H9 (cell line): Measurements from ENCODE around the gene PLCH1. TPM values are rescaled to one million over a fixed set of nuclear protein-coding genes. Genes with fewer than 3 reads are reported as not detected.

ENCODE experiments used
- DNase-seq: peaks from one replicate; pipeline ENCODE4 v3.0.0-alpha.2; 2017
- H2AFZ ChIP-seq: one replicate; pipeline ENCODE4 v1.6.1; 2013; ENCODE audit warnings: mild to moderate bottlenecking, low read length, control low read depth, moderate library complexity
- H2AK5ac ChIP-seq: 2 replicates; pipeline ENCODE4 v1.6.1; 2013; ENCODE audit warnings: low read length, control low read depth, mixed read lengths; ENCODE audit not compliant: insufficient read length
- H2BK120ac ChIP-seq: one replicate; pipeline ENCODE4 v1.6.1; 2013; ENCODE audit warnings: low read depth, mild to moderate bottlenecking, low read length, control low read depth, inconsistent platforms; ENCODE audit not compliant: poor library complexity, severe bottlenecking
- H2BK12ac ChIP-seq: 2 replicates; pipeline ENCODE4 v1.6.1; 2013; ENCODE audit warnings: low read length, control low read depth, mixed read lengths, low read depth; ENCODE audit not compliant: insufficient read length
- H2BK15ac ChIP-seq: 2 replicates; pipeline ENCODE4 v1.6.1; 2013; ENCODE audit warnings: low read depth, low read length, control low read depth
- H2BK20ac ChIP-seq: one replicate; pipeline ENCODE4 v1.6.1; 2013; ENCODE audit warnings: low read depth, mild to moderate bottlenecking, low read length, control low read depth, inconsistent platforms; ENCODE audit not compliant: poor library complexity, severe bottlenecking
- H2BK5ac ChIP-seq: 2 replicates; pipeline ENCODE4 v1.6.1; 2013; ENCODE audit warnings: low read length, control low read depth, mixed read lengths; ENCODE audit not compliant: insufficient read length
- H3K14ac ChIP-seq: 2 replicates; pipeline ENCODE4 v1.6.1; 2013; ENCODE audit warnings: low read length, control low read depth; ENCODE audit not compliant: insufficient read depth
- H3K18ac ChIP-seq: 2 replicates; pipeline ENCODE4 v1.6.1; 2013; ENCODE audit warnings: low read depth, mild to moderate bottlenecking, mixed read lengths, low read length, control low read depth; ENCODE audit not compliant: insufficient read length
- H3K23ac ChIP-seq: 2 replicates; pipeline ENCODE4 v1.6.1; 2013; ENCODE audit warnings: low read length, control low read depth, mixed read lengths, low read depth; ENCODE audit not compliant: insufficient read length
- H3K23me2 ChIP-seq: 2 replicates; pipeline ENCODE4 v1.6.1; 2013; ENCODE audit warnings: low read depth, mild to moderate bottlenecking, mixed read lengths, low read length, control low read depth; ENCODE audit not compliant: insufficient read length, poor library complexity, severe bottlenecking
- H3K27ac ChIP-seq: 2 replicates; pipeline ENCODE4 v1.5.1; 2013; ENCODE audit warnings: low read length, control low read depth, mixed read lengths, low read depth; ENCODE audit not compliant: insufficient read length
- H3K27me3 ChIP-seq: 2 replicates; pipeline ENCODE4 v1.6.1; 2013; ENCODE audit warnings: low read length, control low read depth, inconsistent platforms; ENCODE audit not compliant: insufficient read depth
- H3K4ac ChIP-seq: 2 replicates; pipeline ENCODE4 v1.6.1; 2013; ENCODE audit warnings: low read depth, mild to moderate bottlenecking, control low read depth, inconsistent platforms, low read length, moderate library complexity
- H3K4me1 ChIP-seq: 2 replicates; pipeline ENCODE4 v1.6.1; 2013; ENCODE audit warnings: low read length, control low read depth, inconsistent platforms; ENCODE audit not compliant: insufficient read depth
- H3K4me2 ChIP-seq: 2 replicates; pipeline ENCODE4 v1.6.1; 2013; ENCODE audit warnings: low read length, control low read depth, mixed read lengths; ENCODE audit not compliant: insufficient read length, insufficient read depth
- H3K56ac ChIP-seq: 2 replicates; pipeline ENCODE4 v1.6.1; 2013; ENCODE audit warnings: low read depth, mild to moderate bottlenecking, mixed read lengths, low read length, control low read depth; ENCODE audit not compliant: insufficient read length
- H3K79me1 ChIP-seq: 2 replicates; pipeline ENCODE4 v1.6.1; 2013; ENCODE audit warnings: low read depth, mild to moderate bottlenecking, moderate library complexity, low read length, control low read depth, inconsistent platforms; ENCODE audit not compliant: insufficient read depth, poor library complexity, severe bottlenecking
- H3K79me2 ChIP-seq: 2 replicates; pipeline ENCODE4 v1.6.1; 2013; ENCODE audit warnings: low read length, control low read depth, inconsistent platforms; ENCODE audit not compliant: insufficient read depth
- H3K9ac ChIP-seq: 2 replicates; pipeline ENCODE4 v1.6.1; 2013; ENCODE audit warnings: low read length, control low read depth, mixed read lengths; ENCODE audit not compliant: insufficient read length; ENCODE audit errors: extremely low read depth
- H3K9me3 ChIP-seq: one replicate; pipeline ENCODE4 v1.6.1; 2013; ENCODE audit warnings: low read depth, low read length, inconsistent platforms; ENCODE audit not compliant: control insufficient read depth
- H3T11ph ChIP-seq: one replicate; pipeline ENCODE4 v1.6.1; 2013; ENCODE audit warnings: mild to moderate bottlenecking, low read length, control low read depth, inconsistent platforms
- H4K20me1 ChIP-seq: one replicate; pipeline ENCODE4 v1.6.1; 2013; ENCODE audit not compliant: control insufficient read depth, insufficient read length, insufficient read depth
- H4K5ac ChIP-seq: 2 replicates; pipeline ENCODE4 v1.6.1; 2013; ENCODE audit warnings: low read depth, mild to moderate bottlenecking, mixed read lengths, low read length, control low read depth; ENCODE audit not compliant: insufficient read length
- H4K8ac ChIP-seq: replicated peaks from 2 replicates; pipeline ENCODE4 v1.6.1; 2013; ENCODE audit warnings: low read length, control low read depth, mixed read lengths, low read depth; ENCODE audit not compliant: insufficient read length
- H4K91ac ChIP-seq: 2 replicates; pipeline ENCODE4 v1.6.1; 2013; ENCODE audit warnings: low read depth, mild to moderate bottlenecking, moderate library complexity, mixed read lengths, low read length, control low read depth; ENCODE audit not compliant: insufficient read length
- H3K27ac Mint-ChIP-seq, 3 experiments: 2 replicates in 2 of 3; 3 replicates in 1 of 3; pipeline ENCODE4 v1.8.0; 2020 to 2021; ENCODE audit warnings: mixed read lengths in 3 of 3, mild to moderate bottlenecking in 1 of 3, moderate library complexity in 1 of 3
- H3K27me3 Mint-ChIP-seq: 2 replicates; pipeline ENCODE4 v1.8.0; 2021; ENCODE audit warnings: low read depth, mild to moderate bottlenecking, moderate library complexity, mixed read lengths
- H3K36me3 Mint-ChIP-seq, 3 experiments: 2 replicates in 2 of 3; 3 replicates in 1 of 3; pipeline ENCODE4 v1.8.0; 2020 to 2021; ENCODE audit warnings: low read depth in 3 of 3, mixed read lengths in 3 of 3; ENCODE audit not compliant: insufficient read depth in 1 of 3
- H3K4me1 Mint-ChIP-seq, 2 experiments: 2 replicates each; pipeline ENCODE4 v1.8.0; 2020; ENCODE audit warnings: mixed read lengths in 2 of 2
- H3K4me3 Mint-ChIP-seq, 2 experiments: 2 replicates in 1 of 2; 3 replicates in 1 of 2; pipeline ENCODE4 v1.8.0; 2020 to 2021; ENCODE audit warnings: mild to moderate bottlenecking in 2 of 2, mixed read lengths in 2 of 2, moderate library complexity in 1 of 2
- H3K9me3 Mint-ChIP-seq, 2 experiments: 2 replicates in 1 of 2; 3 replicates in 1 of 2; pipeline ENCODE4 v1.8.0; 2020; ENCODE audit warnings: mild to moderate bottlenecking in 2 of 2, mixed read lengths in 2 of 2, moderate library complexity in 1 of 2
- WGBS: extraction: QIAGEN DNeasy Blood & Tissue Kit; methylation state at CpG from one replicate; pipeline ENCODE4 v1.1.7; 2013; ENCODE audit warnings: missing lambda C conversion rate, low lambda C conversion rate, mixed read lengths; ENCODE audit not compliant: insufficient read length; ENCODE audit errors: extremely low coverage; 5-methylcytosine and 5-hydroxymethylcytosine counted together
- total RNA-seq: library from RNA; stranded (reverse); gene quantifications from 2 replicates; pipeline ENCODE4 v1.2.1, GENCODE V29; 2021
- TF ChIP-seq, protein P1 (sequence below): fragments of 200-600 bp; sonication (generic); conservative IDR thresholded peaks from 3 replicates; pipeline ENCODE4 v1.8.0; 2021; ENCODE audit warnings: antibody characterized with exemption, mild to moderate bottlenecking

Gene PLCH1
- total RNA-seq, 1 experiment from 2014 or later = 19.0 TPM

DNA sequence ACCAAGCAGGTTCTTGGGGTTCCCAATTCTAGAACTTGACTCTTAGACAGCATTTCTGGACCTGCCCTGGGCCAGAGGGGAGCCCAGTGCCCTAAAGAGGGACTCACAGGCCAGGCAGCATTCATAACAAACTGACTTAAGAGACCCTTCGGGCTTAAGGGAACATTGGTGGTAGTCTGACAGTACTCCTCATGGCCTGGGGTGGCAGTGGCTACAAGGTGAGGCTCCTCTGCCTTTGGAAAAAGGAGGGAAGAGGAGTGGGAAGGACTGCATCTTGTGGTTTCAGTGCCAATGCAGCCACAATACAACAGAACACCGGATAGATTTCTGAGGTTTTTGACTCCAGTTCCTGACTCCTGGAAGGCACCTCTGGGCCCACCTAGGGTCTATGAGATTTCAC is 279.2 kb downstream of the PLCH1 start:
- no peak overlapping the region for H4K8ac ChIP-seq
- no peaks in the 10 kb centered on the region for H4K20me1 ChIP-seq
- H2BK20ac ChIP-seq = no peak overlapping the region
- no peak overlapping the region for H4K5ac ChIP-seq
- H3K9ac ChIP-seq = no peak overlapping the region
- no peak overlapping the region for H3K14ac ChIP-seq
- H2BK120ac ChIP-seq = no peak overlapping the region
- Mint-ChIP-seq H3K9me3 (peaks cover 7 to 10% of the 10 kb centered on the region in 2 experiments; a peak in 4 of 5 replicates), H3K27ac (peak overlapping the region in 1 of 3 experiments; percentile 53; a peak in 1 of 7 replicates), H3K27me3 (no peaks in the 10 kb centered on the region), H3K4me3 (no peak overlapping the region), H3K36me3 (peaks cover 4 to 31% (median 10%) of the 10 kb centered on the region in 3 experiments; a peak in 6 of 7 replicates), H3K4me1 (peaks cover 8 to 12% of the 10 kb centered on the region in 2 experiments)
- H3K23me2 ChIP-seq = no peaks in the 10 kb centered on the region
- H3K4ac ChIP-seq = no peak overlapping the region
- no peak overlapping the region for H3K27ac ChIP-seq
- no peak overlapping the region for H4K91ac ChIP-seq
- no CpG with 5 or more reads among the region's 2 CpGs for WGBS
- H3K4me2 ChIP-seq = no peak overlapping the region
- H3K23ac ChIP-seq = no peak overlapping the region
- H3K18ac ChIP-seq = no peak overlapping the region
- no peak overlapping the region for H2AK5ac ChIP-seq
- no peaks in the 10 kb centered on the region for H3K27me3 ChIP-seq
- no peaks in the 10 kb centered on the region for H3K9me3 ChIP-seq
- no peaks in the 10 kb centered on the region for H3K4me1 ChIP-seq
- no peak overlapping the region for H3T11ph ChIP-seq
- no peak overlapping the region for H2BK5ac ChIP-seq
- DNase-seq = peak; percentile 39
- H3K79me1 ChIP-seq = no peaks in the 10 kb centered on the region
- TF ChIP-seq, protein P1, sequence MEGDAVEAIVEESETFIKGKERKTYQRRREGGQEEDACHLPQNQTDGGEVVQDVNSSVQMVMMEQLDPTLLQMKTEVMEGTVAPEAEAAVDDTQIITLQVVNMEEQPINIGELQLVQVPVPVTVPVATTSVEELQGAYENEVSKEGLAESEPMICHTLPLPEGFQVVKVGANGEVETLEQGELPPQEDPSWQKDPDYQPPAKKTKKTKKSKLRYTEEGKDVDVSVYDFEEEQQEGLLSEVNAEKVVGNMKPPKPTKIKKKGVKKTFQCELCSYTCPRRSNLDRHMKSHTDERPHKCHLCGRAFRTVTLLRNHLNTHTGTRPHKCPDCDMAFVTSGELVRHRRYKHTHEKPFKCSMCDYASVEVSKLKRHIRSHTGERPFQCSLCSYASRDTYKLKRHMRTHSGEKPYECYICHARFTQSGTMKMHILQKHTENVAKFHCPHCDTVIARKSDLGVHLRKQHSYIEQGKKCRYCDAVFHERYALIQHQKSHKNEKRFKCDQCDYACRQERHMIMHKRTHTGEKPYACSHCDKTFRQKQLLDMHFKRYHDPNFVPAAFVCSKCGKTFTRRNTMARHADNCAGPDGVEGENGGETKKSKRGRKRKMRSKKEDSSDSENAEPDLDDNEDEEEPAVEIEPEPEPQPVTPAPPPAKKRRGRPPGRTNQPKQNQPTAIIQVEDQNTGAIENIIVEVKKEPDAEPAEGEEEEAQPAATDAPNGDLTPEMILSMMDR = peak; percentile 42; the same call in 1 of the 3 replicates
- H3K79me2 ChIP-seq = no peaks in the 10 kb centered on the region
- H2BK15ac ChIP-seq = no peak overlapping the region
- H2BK12ac ChIP-seq = no peak overlapping the region
- H2AFZ ChIP-seq = no peak overlapping the region
- H3K56ac ChIP-seq = no peak overlapping the region
